Epithelial cell of esophagus (primary cell): Measurements from ENCODE around the gene NDST3.

Experiments
- DNase-seq: peaks from one replicate; pipeline ENCODE4 v3.0.0; 2010; ENCODE audit warnings: low read depth
- H3K4me3 ChIP-seq: 2 replicates; pipeline ENCODE4 v1.5.1; 2011; ENCODE audit warnings: mild to moderate bottlenecking, low read length, control low read depth
- TF ChIP-seq, protein P1 (sequence below): IDR thresholded peaks from 2 replicates; pipeline ENCODE4 v1.5.1; 2011; ENCODE audit warnings: low read depth, mild to moderate bottlenecking, low read length, control low read depth, inconsistent platforms; ENCODE audit not compliant: insufficient read depth; ENCODE audit errors: missing control alignments

Gene NDST3

DNA sequence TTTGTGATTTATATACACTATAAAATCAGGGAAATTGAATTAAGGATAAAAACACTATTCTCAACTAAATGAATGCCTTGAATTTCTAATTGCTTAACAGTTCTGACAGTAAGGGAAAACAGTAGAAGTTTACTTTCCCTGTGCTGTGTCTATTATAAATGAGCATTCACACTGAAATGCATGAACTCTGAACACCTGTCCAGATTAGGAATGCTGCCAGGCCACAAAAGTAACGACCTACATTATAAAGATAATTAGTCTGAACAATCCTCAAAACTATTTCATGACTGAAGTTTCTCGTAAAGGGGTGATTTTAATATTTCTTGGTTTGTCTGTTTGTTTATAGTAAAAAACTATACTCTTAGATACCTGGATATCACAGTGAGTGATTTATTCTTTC lies 2.0 kb downstream of the NDST3 start:
- no peak for DNase-seq
- no peak overlapping the region for H3K4me3 ChIP-seq
- TF ChIP-seq, protein P1, sequence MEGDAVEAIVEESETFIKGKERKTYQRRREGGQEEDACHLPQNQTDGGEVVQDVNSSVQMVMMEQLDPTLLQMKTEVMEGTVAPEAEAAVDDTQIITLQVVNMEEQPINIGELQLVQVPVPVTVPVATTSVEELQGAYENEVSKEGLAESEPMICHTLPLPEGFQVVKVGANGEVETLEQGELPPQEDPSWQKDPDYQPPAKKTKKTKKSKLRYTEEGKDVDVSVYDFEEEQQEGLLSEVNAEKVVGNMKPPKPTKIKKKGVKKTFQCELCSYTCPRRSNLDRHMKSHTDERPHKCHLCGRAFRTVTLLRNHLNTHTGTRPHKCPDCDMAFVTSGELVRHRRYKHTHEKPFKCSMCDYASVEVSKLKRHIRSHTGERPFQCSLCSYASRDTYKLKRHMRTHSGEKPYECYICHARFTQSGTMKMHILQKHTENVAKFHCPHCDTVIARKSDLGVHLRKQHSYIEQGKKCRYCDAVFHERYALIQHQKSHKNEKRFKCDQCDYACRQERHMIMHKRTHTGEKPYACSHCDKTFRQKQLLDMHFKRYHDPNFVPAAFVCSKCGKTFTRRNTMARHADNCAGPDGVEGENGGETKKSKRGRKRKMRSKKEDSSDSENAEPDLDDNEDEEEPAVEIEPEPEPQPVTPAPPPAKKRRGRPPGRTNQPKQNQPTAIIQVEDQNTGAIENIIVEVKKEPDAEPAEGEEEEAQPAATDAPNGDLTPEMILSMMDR = no peak

DNA sequence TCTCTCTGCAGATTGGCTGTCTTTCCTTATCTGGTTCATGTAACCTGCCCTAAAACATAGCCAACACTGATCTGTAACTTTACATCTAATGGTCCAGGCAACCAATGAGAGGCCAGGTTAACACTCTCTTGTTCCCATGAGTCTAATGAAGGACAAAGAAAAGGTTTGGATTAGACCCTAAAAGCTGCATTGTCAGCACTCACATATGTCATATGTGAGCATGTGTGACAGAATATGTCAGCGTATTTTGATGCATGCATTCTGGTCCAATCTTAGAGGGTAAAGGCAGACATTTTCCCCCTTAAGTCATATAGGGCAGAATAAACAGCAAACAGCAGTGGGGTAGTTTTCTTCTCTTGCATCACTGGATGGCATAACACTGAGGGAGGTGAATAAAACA lies 3.7 kb downstream of the NDST3 start:
- DNase-seq = no peak
- H3K4me3 ChIP-seq = no peak overlapping the region
- TF ChIP-seq, protein P1 = no peak

DNA sequence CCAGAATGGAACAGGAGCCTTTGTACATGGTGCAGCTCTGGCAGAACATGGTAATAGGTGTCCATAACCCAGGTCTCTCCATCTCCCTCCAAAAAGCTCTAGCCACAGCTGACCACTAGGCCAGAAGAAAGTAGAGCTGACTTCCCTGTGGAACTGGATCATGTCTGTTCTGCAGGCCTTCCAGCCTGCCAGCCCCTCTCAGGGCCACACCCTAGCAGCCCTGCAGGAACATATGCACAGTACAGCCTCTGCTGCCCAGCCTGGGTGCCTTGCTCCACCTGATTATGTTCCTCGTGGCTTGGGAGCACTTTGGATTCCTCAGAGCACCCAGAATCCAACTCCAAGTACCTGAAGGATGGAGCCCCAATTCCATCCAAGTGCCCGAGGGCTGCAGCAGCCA lies 12.0 kb downstream of the NDST3 start:
- H3K4me3 ChIP-seq = no peak overlapping the region
- no peak for DNase-seq
- TF ChIP-seq, protein P1 = no peak

DNA sequence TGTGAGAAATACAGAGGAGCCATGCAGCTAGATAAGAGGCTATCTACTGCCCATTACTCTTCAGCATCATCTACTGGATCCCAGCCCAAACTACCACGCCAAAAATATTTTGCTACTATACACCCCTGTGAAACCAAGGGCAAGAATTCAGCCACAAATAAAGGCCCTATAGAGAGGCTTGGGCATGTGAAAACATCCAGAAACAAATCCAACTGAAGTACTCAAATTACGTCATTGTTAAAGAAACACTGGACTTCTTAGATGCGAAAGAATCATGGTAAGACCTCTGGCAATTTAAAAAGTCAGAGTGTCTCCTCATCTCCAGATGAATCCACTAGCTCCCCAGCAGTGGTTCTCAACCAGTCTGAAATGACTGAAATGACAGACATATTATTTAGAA lies 12.8 kb downstream of the NDST3 start:
- H3K4me3 ChIP-seq = no peak overlapping the region
- TF ChIP-seq, protein P1 = no peak
- DNase-seq = no peak

DNA sequence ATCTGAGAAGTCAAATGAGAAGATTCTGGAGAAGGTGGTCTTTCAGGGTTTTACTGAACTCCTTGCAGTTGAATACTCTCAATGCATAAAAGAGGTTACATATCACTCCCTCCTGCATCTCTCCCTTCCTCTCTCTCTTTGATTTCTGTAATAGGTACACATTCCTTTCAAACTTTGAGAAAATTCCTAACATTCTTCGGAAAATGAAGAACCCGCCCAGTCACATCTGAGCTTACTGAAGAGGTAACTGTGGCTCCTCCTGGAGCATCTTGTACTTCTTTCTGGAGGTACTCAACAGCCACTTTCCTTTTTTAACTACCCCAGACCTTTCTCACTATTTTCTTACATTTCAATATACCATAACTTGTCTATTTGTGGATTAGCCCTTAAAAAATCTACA lies 24.7 kb downstream of the NDST3 start:
- DNase-seq = no peak
- TF ChIP-seq, protein P1 = no peak
- H3K4me3 ChIP-seq = no peak overlapping the region

DNA sequence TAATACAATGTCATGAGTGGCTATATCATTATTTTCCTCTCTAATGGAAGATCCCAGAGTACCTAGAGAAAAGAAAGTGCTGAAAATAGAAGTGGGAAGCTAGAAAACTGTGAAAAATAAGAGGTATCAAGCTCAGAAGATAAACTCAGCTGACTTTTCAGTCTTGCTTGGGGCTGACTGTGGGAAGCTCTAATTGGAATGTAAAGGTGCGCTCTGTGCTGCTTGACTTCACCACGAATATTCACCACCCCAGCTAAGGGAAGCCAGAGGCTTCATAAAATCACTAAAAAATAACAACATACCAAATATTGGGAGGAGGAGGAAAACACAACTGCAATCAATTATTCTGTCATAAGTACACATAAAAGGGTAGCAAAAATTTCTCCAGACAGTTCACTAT lies 25.1 kb downstream of the NDST3 start:
- no peak for DNase-seq
- TF ChIP-seq, protein P1 = no peak

DNA sequence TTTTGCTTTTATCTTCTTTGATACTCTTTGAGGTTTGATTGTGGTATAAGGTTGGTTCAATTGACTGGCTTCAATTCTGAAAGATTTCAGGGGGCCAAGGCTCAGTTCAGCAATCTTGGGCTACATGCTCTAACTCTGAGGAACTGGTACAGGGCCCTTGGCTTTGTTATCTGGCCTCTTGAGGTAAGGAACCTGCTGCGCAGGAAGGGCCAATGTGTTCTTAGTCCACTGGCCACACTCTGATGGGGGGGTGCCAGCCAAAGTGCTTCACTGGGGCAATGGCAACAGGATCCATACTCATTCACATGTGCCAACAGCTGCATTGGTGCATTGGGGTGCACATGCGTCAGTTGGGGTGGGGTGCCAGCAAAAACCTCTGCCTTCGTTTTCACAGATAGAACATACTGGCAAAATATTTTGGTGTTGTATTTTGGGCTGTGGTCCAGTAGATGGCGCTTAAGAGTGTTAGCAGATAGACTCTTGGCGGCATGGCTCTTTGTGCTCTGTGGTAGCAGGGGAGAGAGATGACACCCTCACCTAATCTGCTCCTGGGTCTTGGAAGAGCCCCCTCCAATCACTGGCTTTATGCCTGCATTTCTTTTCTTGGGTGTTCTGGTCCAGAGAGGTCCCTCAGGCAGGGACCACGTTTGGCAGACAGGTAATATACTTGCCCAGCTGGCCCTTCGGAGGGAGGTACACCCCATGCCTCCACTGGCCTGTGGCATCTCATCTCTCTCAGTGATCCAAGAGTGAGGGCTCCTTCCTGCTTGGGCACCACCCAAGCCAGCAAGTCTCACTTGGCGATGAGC lies 42.9 kb downstream of the NDST3 start:
- TF ChIP-seq, protein P1 = peak; percentile 65
- DNase-seq = peak; percentile 52
- H3K4me3 ChIP-seq = no peak overlapping the region

More for the DNA sequence above, 25.1 kb downstream of the NDST3 start:
- no peak overlapping the region for H3K4me3 ChIP-seq
